ENCODE data around the gene TRIL.

The TRIL gene, protein sequence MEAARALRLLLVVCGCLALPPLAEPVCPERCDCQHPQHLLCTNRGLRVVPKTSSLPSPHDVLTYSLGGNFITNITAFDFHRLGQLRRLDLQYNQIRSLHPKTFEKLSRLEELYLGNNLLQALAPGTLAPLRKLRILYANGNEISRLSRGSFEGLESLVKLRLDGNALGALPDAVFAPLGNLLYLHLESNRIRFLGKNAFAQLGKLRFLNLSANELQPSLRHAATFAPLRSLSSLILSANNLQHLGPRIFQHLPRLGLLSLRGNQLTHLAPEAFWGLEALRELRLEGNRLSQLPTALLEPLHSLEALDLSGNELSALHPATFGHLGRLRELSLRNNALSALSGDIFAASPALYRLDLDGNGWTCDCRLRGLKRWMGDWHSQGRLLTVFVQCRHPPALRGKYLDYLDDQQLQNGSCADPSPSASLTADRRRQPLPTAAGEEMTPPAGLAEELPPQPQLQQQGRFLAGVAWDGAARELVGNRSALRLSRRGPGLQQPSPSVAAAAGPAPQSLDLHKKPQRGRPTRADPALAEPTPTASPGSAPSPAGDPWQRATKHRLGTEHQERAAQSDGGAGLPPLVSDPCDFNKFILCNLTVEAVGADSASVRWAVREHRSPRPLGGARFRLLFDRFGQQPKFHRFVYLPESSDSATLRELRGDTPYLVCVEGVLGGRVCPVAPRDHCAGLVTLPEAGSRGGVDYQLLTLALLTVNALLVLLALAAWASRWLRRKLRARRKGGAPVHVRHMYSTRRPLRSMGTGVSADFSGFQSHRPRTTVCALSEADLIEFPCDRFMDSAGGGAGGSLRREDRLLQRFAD

GRCh38 chr7:28958235-28958979, at the start of gene TRIL:
TRIL (minus strand) TSS chr7:28958330; CDS start chr7:28958046, 284 bp downstream.
- no peak for DNase-seq (ENCODE audit: low read depth in 2 of 2)

DNA sequence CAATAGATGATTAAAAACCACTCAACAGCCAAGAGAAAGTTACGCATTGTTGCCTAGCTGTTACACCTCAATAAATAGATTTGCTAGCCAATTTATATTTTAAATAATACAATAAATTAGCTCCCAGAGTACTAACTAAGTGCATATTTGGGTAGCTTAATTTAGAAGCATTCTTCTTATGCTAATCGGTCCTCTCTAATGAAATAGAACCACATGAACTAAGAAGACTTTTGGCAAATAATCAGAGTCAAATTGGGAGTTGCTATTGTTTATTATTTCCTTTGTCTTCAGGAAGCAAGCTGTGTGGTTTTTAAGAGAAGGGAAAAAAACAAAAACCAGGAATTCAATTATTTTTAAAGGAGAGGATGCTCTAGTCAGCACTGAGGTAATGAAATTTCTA, 49.0 kb upstream of the TRIL start:
- DNase-seq (ENCODE audit: low read depth in 2 of 2): no peak

- DNase-seq (ENCODE audit: low read depth in 2 of 2): no peak
Measured at GRCh38 chr7:29005829-29006228, 47.7 kb upstream of the TRIL start.

DNA sequence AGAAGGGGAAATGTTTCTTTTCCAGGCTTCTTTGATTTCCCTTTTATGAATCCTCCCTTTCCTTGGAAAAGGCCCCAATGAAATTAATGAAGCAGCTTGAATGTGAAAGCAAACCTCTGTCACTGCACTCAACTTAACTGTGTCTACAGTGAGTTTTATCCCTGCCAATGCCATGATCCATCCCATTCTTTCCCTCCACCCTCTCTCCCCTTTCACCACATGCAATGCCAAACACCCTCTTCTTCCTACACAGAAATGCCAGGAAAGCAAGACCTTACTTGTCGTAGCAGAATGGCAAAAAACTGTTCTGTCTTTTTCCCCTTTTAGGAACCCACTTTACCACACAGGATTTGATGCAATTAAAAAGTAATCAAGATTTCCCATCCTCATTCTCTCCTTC, 47.3 kb upstream of the TRIL start:
- DNase-seq (ENCODE audit: low read depth in 2 of 2): no peak

DNA sequence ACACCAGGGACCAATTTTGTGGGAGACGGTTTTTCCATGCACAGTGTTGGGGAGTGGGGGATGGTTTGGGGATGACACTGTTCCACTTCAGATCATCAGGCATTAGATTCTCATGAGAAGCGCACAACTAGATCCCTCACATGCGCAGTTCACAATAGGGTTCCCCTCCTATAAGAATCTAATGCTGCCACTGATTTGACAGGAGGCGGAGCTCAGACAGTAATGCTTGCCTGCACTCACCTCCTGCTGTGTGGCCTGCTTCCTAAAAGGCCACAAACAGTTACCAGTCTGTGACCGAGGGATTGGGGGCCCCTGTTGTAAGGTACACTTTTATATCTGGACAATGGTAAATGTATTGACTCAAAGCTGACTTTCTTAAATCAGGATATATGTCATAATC, 45.6 kb upstream of the TRIL start:
- DNase-seq (ENCODE audit: low read depth in 2 of 2): no peak

DNA sequence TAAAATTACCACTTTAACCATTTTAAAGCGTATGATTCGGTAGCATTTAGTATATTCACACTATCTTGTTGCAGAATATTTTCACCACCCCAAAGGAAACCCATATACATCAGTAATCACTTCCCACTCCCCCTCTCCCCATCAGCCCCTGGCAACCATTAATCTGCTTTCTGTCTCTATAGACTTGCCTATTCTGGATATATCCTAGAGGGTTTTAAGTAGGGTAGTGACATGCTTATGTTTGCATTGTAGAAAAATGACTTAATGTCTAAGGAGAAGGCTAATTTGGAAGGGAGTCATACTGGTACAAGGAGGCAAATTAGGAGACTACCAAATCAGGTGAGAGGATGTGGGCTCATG, 42.6 kb upstream of the TRIL start:
- no peak for DNase-seq (ENCODE audit: low read depth in 2 of 2)

GRCh38 chr7:28999895-29000716, 42.0 kb upstream of the TRIL start:
- DNase-seq (ENCODE audit: low read depth in 2 of 2): no peak

DNA sequence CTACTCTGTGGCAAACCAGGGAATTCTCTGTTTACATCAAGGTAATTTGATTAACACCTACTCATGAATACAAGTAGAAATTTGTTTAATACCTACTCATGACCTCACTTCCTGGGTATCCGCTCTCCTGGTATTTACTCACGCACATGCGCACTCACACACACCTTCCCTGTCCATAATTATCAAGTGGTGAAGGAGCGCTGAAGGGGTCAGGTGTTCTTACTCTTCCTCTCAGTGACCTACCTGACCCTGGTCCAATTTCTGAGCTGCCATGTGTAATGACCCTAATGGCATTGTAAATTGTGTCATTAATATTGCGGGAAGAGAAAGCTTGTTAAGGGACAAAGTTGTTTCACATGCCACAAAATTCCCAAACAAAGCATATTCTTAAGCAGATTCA, 41.3 kb upstream of the TRIL start:
- no peak for DNase-seq (ENCODE audit: low read depth in 2 of 2)

DNA sequence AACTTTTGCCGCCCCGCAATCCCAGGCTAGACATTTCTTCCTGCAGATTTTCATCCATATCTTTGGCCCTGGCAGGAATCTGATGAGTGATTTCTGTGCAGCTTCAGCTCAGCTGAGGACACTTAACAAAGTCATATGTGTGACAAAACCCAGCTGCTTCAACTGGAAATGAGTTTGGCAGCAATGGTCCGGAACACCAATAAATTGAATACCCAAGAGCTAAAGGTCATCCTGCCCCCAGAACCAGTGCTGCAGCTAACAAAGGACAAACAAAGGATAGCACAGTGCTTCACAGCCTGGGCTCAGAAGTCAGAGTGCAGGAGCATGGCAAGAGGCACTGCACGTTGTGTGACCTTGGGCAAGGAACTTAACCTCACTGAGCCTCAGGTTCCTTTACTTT, 40.0 kb upstream of the TRIL start:
- DNase-seq (ENCODE audit: low read depth in 2 of 2): no peak

- DNase-seq (ENCODE audit: low read depth in 2 of 2): no peak
Measured at GRCh38 chr7:28996836-28997235, 38.7 kb upstream of the TRIL start.

DNA sequence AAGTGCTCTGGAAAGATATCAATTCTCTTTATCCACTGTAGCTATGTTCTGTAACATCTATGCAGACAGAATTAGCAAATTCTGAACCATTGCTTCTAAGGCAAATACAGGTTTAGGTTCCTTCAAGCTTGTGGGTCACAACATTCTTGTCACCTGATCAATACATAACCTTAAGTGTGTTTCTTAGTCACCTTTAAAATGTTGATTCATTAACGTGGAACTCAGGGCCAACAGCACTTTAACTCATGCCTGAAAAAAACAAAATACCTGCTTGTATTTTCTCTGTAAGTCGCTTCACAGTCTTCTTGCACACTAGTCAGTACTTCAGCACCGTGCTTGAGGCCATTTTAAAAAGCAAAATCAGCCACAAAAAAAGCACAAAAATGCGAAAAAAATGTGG, 35.2 kb upstream of the TRIL start:
- no peak for DNase-seq (ENCODE audit: low read depth in 2 of 2)

GRCh38 chr7:28992798-28993197, 34.7 kb upstream of the TRIL start:
- DNase-seq (ENCODE audit: low read depth in 2 of 2): no peak

DNA sequence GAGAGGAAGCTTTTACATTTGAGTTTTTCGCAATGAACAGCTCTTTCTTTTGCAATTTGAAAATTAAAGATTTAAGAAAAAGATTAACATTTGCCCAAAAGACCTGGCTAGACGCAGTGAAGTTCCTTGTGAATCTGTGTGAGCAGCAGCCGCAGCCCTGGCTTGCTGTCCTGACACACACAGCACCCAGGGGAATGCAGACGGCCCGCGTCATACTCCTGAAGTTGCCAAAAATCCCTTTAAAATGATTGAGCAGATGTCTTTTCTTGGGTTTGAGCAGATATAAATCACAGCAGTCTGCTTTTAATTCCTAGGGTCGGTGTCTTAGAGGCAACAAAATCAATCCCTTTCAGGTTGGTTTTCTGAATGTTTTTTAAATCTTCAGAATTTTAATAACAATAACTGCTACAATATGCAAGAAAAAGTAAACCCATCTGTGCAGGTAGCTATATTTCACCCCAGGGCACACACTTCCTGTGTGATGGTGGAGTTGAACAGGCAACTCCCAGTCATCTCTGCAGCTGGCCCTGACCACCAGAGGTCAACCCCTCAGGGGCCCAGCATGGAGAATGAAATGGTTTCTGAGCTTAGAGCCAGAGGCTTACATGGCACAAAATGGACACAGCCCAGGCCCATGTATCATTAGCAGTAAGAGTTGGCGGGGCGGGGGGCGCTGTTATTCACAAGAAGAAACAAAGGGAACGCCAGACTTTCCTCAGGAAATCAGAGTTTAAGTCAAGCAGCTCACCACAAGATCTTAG, 32.2 kb upstream of the TRIL start:
- no peak for DNase-seq (ENCODE audit: low read depth in 2 of 2)

DNA sequence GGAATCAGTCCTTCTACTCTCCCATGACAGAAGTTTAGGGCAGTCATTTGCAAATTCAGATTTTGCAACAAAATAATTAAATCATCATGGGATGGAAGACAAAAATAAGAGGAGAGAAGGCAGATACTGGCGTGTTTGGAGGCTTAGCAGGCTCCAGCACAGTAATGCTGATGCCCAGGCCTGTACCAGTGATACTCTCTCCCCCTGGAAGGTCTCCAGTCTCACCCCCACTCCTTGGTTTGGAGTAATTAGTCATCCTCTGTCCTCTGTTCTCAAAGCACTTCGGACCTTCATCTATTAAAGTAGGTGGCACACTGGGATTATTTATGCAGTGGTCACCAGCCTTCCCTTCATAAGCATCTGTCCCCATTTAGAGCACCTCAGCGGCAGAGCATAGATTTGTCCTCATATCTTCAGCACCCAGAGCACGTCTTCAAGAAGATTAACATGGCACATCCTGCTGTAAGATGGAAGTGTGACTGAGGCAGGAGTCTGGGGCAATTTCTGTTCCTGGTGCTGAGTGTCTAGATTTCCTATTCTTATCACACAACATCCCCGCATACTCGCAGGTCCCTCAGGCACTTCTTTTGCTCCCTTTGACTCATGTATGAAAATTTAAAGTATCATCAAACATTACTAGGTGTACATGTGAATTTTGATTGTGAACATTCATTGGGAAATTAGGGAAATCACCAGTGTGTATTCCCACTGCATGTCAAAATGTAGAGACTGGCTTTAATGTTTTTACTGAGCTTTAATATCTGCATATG, 31.3 kb upstream of the TRIL start:
- no peak for DNase-seq (ENCODE audit: low read depth in 2 of 2)

- DNase-seq (ENCODE audit: low read depth in 2 of 2): no peak
Measured at GRCh38 chr7:28988810-28989209, 30.7 kb upstream of the TRIL start.

- DNase-seq (ENCODE audit: low read depth in 2 of 2): no peak
Measured at GRCh38 chr7:28988091-28988490, 30.0 kb upstream of the TRIL start.

- DNase-seq (ENCODE audit: low read depth in 2 of 2): no peak
Measured at GRCh38 chr7:28986765-28987110, 28.6 kb upstream of the TRIL start.

- DNase-seq (ENCODE audit: low read depth in 2 of 2): no peak
Measured at GRCh38 chr7:28986028-28986764, 28.1 kb upstream of the TRIL start.

- no peak for DNase-seq (ENCODE audit: low read depth in 2 of 2)
Measured at GRCh38 chr7:28984631-28985030, 26.5 kb upstream of the TRIL start.

DNA sequence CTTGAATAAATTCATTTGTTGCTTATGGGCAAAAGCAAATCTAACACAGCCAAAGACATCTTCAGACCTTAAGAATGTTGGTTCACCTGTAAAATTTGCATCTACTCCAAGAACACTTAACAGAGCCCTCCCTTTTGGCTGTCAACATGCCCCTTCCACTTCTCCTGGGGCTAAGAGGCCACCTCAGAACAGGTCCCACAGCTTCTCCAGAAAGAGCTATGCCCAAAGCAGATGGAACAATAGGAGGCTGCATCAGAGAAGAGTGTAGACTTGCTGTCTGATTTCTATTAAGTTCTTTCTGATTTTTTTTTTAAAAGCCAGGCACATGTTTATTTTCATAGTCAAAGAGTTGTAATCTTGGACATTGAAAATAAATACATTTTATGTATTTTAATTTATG, 26.1 kb upstream of the TRIL start:
- DNase-seq (ENCODE audit: low read depth in 2 of 2): no peak

All from stimulated activated CD8-positive, alpha-beta memory T cell treated with anti-CD3 and anti-CD28 coated beads, Interleukin-7, amount 100 ng/mL, for 4 hours (primary cell).